OCI-LY1 (cell line): ENCODE data around the gene REV3L.

Experiments used
- EZH2 ChIP-seq: fragments of 200-600 bp; sonication (generic), shearing (Covaris generic); IDR thresholded peaks from 2 replicates; pipeline ENCODE4 v1.8.0; 2017; ENCODE audit warnings: borderline replicate concordance, mixed run types, mild to moderate bottlenecking, antibody characterized with exemption, low read length, moderate library complexity, mixed read lengths
- TF ChIP-seq, protein P1 (sequence below): fragments of 200-600 bp; sonication (generic), shearing (Covaris generic); IDR thresholded peaks from 2 replicates; pipeline ENCODE4 v1.5.1; 2017; ENCODE audit warnings: mild to moderate bottlenecking, antibody characterized with exemption, low read length, moderate library complexity, mixed read lengths

DNA sequence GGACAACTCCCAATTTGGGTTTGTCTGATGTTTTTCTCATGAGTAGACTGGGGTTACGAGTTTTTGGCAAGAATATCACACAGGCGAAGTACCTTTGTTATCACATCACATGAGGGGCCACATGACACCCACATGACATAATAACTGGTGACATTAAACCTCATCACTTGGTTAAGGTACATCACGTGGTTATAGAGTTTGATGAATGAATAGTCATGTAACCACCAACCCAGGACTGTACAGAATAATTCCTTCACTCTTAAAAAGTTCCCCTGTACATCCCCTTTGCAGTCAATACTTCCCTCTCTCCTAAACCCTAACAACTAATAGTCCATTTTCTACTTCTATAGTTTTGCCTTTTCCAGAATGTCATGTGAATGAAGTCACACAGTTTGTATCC lies 83.4 kb downstream of the REV3L start:
- TF ChIP-seq, protein P1, sequence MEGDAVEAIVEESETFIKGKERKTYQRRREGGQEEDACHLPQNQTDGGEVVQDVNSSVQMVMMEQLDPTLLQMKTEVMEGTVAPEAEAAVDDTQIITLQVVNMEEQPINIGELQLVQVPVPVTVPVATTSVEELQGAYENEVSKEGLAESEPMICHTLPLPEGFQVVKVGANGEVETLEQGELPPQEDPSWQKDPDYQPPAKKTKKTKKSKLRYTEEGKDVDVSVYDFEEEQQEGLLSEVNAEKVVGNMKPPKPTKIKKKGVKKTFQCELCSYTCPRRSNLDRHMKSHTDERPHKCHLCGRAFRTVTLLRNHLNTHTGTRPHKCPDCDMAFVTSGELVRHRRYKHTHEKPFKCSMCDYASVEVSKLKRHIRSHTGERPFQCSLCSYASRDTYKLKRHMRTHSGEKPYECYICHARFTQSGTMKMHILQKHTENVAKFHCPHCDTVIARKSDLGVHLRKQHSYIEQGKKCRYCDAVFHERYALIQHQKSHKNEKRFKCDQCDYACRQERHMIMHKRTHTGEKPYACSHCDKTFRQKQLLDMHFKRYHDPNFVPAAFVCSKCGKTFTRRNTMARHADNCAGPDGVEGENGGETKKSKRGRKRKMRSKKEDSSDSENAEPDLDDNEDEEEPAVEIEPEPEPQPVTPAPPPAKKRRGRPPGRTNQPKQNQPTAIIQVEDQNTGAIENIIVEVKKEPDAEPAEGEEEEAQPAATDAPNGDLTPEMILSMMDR = no peak
- TF ChIP-seq EZH2 = no peak
